Glutamatergic neuron (in vitro differentiated cells): Measurements from ENCODE around the gene QDPR. TPM values are rescaled to one million over a fixed set of nuclear protein-coding genes. Genes with fewer than 3 reads are reported as not detected.

Experiments
- DNase-seq: peaks from one replicate; pipeline ENCODE4 v3.0.0; 2022
- H3K27ac Mint-ChIP-seq: one replicate; pipeline ENCODE4 v1.8.0; 2020; ENCODE audit warnings: mild to moderate bottlenecking, mixed read lengths, inconsistent platforms; ENCODE audit not compliant: unreplicated experiment
- H3K27me3 Mint-ChIP-seq: one replicate; pipeline ENCODE4 v1.8.0; 2020; ENCODE audit warnings: mild to moderate bottlenecking, moderate library complexity, mixed read lengths, inconsistent platforms; ENCODE audit not compliant: unreplicated experiment
- H3K36me3 Mint-ChIP-seq: one replicate; pipeline ENCODE4 v1.8.0; 2020; ENCODE audit warnings: mild to moderate bottlenecking, mixed read lengths, inconsistent platforms; ENCODE audit not compliant: unreplicated experiment
- H3K4me1 Mint-ChIP-seq: one replicate; pipeline ENCODE4 v1.8.0; 2020; ENCODE audit warnings: mild to moderate bottlenecking, low read depth, mixed read lengths, inconsistent platforms; ENCODE audit not compliant: unreplicated experiment
- H3K4me3 Mint-ChIP-seq: one replicate; pipeline ENCODE4 v1.8.0; 2020; ENCODE audit warnings: mild to moderate bottlenecking, mixed read lengths, inconsistent platforms; ENCODE audit not compliant: unreplicated experiment
- H3K9me3 Mint-ChIP-seq: one replicate; pipeline ENCODE4 v1.8.0; 2020; ENCODE audit warnings: mild to moderate bottlenecking, moderate library complexity, mixed read lengths, inconsistent platforms; ENCODE audit not compliant: unreplicated experiment
- CTCF ChIP-seq: fragments of 200-600 bp; sonication (generic); IDR thresholded peaks from one replicate; pipeline ENCODE4 v1.5.0; 2021; ENCODE audit not compliant: partially characterized antibody, unreplicated experiment
- total RNA-seq: library from RNA; stranded (reverse); fragmentation: NEBNext Ultra II Directional; extraction: Animal tissue kit (Norgen Biotek cat#: 25700); gene quantifications from one replicate; pipeline ENCODE4 v1.2.1, GENCODE V29; 2021; ENCODE audit not compliant: unreplicated experiment

The QDPR gene
- total RNA-seq, 1 donor from 2014 or later: 31.6 TPM

DNA sequence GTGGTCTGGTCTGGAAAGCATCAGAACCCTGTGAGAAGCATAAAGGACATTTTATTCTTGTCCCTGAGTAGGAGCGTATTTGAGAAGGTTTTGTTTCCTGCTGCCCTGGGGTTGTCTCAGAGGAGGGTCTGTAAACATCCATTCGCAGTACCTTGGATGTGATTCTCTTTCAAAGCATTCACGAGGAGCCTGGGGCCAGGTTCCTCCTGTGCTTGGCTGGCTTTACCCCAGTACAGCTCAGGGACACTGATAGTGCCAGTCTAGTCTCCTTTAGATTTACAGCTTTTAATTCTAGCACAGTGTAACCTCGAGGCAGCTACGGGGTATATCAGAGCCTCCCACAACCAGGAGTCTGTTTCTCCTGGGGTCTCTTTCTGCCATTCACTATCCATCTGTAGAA lies 5.8 kb upstream of the QDPR start:
- H3K36me3 Mint-ChIP-seq: no peaks in the 10 kb centered on the region

GRCh38 chr4:17516980-17517379 lies 5.1 kb upstream of the QDPR start:
- Mint-ChIP-seq H3K9me3 (peaks cover 4% of the 10 kb centered on the region), H3K36me3 (no peaks in the 10 kb centered on the region), H3K27ac (no peak overlapping the region), H3K4me3 (no peak overlapping the region), H3K27me3 (peaks cover 2% of the 10 kb centered on the region), H3K4me1 (peaks cover 6% of the 10 kb centered on the region)
- no peak for TF ChIP-seq CTCF
- no peak for DNase-seq

More for the DNA sequence above, 5.8 kb upstream of the QDPR start:
- Mint-ChIP-seq H3K4me3 (no peak overlapping the region), H3K9me3 (no peaks in the 10 kb centered on the region), H3K27me3 (peaks cover under 1% of the 10 kb centered on the region), H3K27ac (no peak overlapping the region), H3K4me1 (peaks cover 2% of the 10 kb centered on the region)
- no peak for DNase-seq
- TF ChIP-seq CTCF: no peak

- Mint-ChIP-seq H3K4me3 (no peak overlapping the region), H3K9me3 (peaks cover 4% of the 10 kb centered on the region), H3K4me1 (peaks cover 10% of the 10 kb centered on the region)
Observed at GRCh38 chr4:17515445-17516407, 3.8 kb upstream of the QDPR start.

GRCh38 chr4:17514865-17515264 lies 3.0 kb upstream of the QDPR start, which contains the start of gene CLRN2:
Gene CLRN2, plus strand, starts transcription at chr4:17515165. Its CDS starts 102 bp downstream, at chr4:17515267.
- no peak within 1 kb of the TSS for H3K27ac Mint-ChIP-seq
- no peaks in the 10 kb centered on the region for H3K36me3 Mint-ChIP-seq
- DNase-seq: no peak
- TF ChIP-seq CTCF: no peak
- peaks cover 14% of the 10 kb centered on the region for H3K4me1 Mint-ChIP-seq
- peaks cover 2% of the 10 kb centered on the region for H3K27me3 Mint-ChIP-seq
- H3K9me3 Mint-ChIP-seq: peaks cover 4% of the 10 kb centered on the region
- H3K4me3 Mint-ChIP-seq: no peak within 1 kb of the TSS

More at GRCh38 chr4:17515445-17516407, 3.8 kb upstream of the QDPR start:
- H3K36me3 Mint-ChIP-seq: no peaks in the 10 kb centered on the region
- H3K27me3 Mint-ChIP-seq: peaks cover 2% of the 10 kb centered on the region
- no peak overlapping the region for H3K27ac Mint-ChIP-seq
- DNase-seq: no peak
- no peak for TF ChIP-seq CTCF

GRCh38 chr4:17512973-17513665 lies 1.2 kb upstream of the QDPR start:
- Mint-ChIP-seq H3K27ac (no peak overlapping the region), H3K27me3 (peaks cover 2% of the 10 kb centered on the region), H3K9me3 (peaks cover 4% of the 10 kb centered on the region), H3K4me3 (peak overlapping the region; percentile 86), H3K4me1 (peaks cover 14% of the 10 kb centered on the region), H3K36me3 (no peaks in the 10 kb centered on the region)
- no peak for TF ChIP-seq CTCF
- DNase-seq: no peak
